Calu3 (cell line): ENCODE results near the gene PHKG2. TPM values are rescaled to one million over a fixed set of nuclear protein-coding genes. Genes with fewer than 3 reads are reported as not detected.

ENCODE experiments used
- BruUV-seq: library from RNA; stranded (reverse); fragments of 400-500 nt; replicated peaks from 2 replicates; lab custom pipeline; 2021; lab: Mats Ljungman, UMichigan
- CTCF ChIA-PET: fragments of 300-600 bp; sonication (Branson Sonifier 250); formaldehyde crosslinking; loops from one replicate; lab custom pipeline; 2022; ENCODE audit warnings: antibody characterized with exemption; lab: Charles Lee
- DNase-seq: peaks from one replicate; pipeline ENCODE4 v3.0.0; 2022
- H3K27ac Mint-ChIP-seq: one replicate; pipeline ENCODE4 v1.8.0; 2022; ENCODE audit warnings: mixed read lengths; ENCODE audit not compliant: unreplicated experiment
- H3K27me3 Mint-ChIP-seq: one replicate; pipeline ENCODE4 v1.8.0; 2022; ENCODE audit warnings: mixed read lengths; ENCODE audit not compliant: unreplicated experiment
- H3K36me3 Mint-ChIP-seq: one replicate; pipeline ENCODE4 v1.8.0; 2022; ENCODE audit warnings: mild to moderate bottlenecking, moderate library complexity, mixed read lengths; ENCODE audit not compliant: insufficient read depth, unreplicated experiment
- H3K4me1 Mint-ChIP-seq: one replicate; pipeline ENCODE4 v1.8.0; 2022; ENCODE audit warnings: mild to moderate bottlenecking, low read depth, mixed read lengths; ENCODE audit not compliant: unreplicated experiment
- H3K4me3 Mint-ChIP-seq: one replicate; pipeline ENCODE4 v1.8.0; 2022; ENCODE audit warnings: mild to moderate bottlenecking, low read depth, moderate library complexity, mixed read lengths; ENCODE audit not compliant: unreplicated experiment
- H3K9me3 Mint-ChIP-seq: one replicate; pipeline ENCODE4 v1.8.0; 2022; ENCODE audit warnings: low read depth, mixed read lengths; ENCODE audit not compliant: unreplicated experiment
- intact Hi-C: fragments of 100-400 bp; cut with micrococcal nuclease; formaldehyde crosslinking; loops from one replicate; pipeline ENCODE4 v1.10.0; 2022; ENCODE audit not compliant: unreplicated experiment
- total RNA-seq: library from RNA; stranded (reverse); gene quantifications from 2 replicates; pipeline ENCODE4 v1.2.3, GENCODE V29; 2022
- TF ChIP-seq, protein P1 (sequence below): fragments of 200-600 bp; IDR thresholded peaks from one replicate; pipeline ENCODE4 v1.8.0; 2022; ENCODE audit warnings: antibody characterized with exemption; ENCODE audit not compliant: unreplicated experiment

PHKG2 gene
- total RNA-seq, 1 experiment from 2014 or later, result 66.7 TPM

DNA sequence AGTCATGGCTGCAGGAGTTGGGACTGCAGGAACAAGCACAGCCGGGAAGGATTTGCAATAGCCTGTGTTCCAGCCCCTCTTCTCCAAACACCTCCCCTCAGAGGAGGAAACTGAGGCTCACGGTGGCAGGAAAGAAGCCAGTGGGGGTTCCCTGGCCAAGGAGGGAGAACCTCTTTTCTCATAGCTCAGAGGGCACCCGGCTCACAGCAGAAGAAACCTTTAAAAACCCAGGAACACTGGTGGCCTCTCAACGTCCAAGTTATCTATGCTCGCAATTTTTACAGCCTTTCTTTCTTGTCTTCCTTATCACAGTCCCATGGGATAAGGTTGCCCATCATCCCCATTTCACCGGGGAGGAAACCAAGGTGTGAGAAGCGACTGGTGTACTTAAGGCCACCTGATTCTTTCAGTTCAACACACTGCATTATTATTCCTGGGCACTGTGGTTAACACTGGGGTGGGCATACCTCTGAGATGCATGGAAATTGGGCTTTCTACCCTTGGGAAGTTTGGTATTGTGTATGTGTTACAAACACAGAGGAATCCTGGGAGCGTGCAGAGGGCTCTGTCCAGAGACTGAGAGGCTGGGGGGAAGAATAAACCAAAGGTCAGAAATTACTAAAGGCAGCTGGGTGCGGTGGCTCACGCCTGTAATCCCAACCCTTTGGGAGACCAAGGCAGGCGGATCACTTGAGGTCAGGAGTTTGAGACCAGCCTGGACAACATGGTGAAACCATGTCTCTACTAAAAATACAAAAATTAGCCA, 39.6 kb downstream of the PHKG2 start:
- no peaks in the 10 kb centered on the region for H3K27me3 Mint-ChIP-seq
- H3K9me3 Mint-ChIP-seq, result no peaks in the 10 kb centered on the region
- TF ChIP-seq, protein P1, sequence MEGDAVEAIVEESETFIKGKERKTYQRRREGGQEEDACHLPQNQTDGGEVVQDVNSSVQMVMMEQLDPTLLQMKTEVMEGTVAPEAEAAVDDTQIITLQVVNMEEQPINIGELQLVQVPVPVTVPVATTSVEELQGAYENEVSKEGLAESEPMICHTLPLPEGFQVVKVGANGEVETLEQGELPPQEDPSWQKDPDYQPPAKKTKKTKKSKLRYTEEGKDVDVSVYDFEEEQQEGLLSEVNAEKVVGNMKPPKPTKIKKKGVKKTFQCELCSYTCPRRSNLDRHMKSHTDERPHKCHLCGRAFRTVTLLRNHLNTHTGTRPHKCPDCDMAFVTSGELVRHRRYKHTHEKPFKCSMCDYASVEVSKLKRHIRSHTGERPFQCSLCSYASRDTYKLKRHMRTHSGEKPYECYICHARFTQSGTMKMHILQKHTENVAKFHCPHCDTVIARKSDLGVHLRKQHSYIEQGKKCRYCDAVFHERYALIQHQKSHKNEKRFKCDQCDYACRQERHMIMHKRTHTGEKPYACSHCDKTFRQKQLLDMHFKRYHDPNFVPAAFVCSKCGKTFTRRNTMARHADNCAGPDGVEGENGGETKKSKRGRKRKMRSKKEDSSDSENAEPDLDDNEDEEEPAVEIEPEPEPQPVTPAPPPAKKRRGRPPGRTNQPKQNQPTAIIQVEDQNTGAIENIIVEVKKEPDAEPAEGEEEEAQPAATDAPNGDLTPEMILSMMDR, result no peak
- intact Hi-C loops, result loop anchor here (2.0 to 5.0 kb wide), 2 partner anchors 17 to 90 kb away; no protein-coding TSS in a partner anchor
- no TSS peak for BruUV-seq
- CTCF ChIA-PET, result interaction anchor here (1.0 to 2.5 kb wide), 3 partner anchors 18 to 887 kb away, joined by 3 to 14 read pairs (median 4); partner anchors contain the start of gene ASPHD1
- peak overlapping the region; percentile 88 for H3K4me3 Mint-ChIP-seq
- peaks cover 42% of the 10 kb centered on the region for H3K36me3 Mint-ChIP-seq
- no peak for DNase-seq
- peak overlapping the region; percentile 87 for H3K27ac Mint-ChIP-seq
- peaks cover 23% of the 10 kb centered on the region for H3K4me1 Mint-ChIP-seq

DNA sequence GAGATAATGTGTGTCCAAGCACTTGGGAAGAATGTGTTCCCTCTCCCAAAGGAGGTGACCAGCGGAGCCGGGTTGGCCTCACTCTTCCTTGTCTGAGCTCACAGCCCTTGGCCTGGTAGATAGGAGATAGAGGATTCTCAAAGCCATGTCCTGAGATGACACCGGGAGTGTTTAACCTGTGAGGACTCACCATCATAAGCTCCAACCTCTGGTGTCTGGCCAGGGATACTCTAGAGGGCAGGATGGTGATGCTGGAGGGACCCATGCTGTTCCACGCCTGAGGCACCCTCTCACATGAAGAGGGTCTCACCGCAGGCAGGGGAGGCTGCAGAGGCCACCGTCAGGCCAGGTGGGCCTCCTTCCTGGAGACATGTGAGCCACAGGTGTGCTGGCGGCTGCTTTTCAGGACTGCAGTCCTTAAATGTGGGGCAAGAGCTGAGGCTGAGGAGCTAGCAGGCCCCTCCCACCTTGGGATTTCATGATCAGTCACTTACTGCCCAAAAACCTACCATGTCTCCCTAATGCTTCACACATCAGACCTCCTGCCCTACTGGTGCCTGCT, 45.4 kb downstream of the PHKG2 start:
- TF ChIP-seq, protein P1, result no peak
- H3K27ac Mint-ChIP-seq, result no peak overlapping the region
- no TSS peak for BruUV-seq
- CTCF ChIA-PET, result no interaction called here
- intact Hi-C loops, result no loop called here
- H3K4me1 Mint-ChIP-seq, result no peaks in the 10 kb centered on the region
- DNase-seq, result no peak
- H3K4me3 Mint-ChIP-seq, result no peak overlapping the region
- H3K36me3 Mint-ChIP-seq, result no peaks in the 10 kb centered on the region
- peaks cover 16% of the 10 kb centered on the region for H3K27me3 Mint-ChIP-seq
- no peaks in the 10 kb centered on the region for H3K9me3 Mint-ChIP-seq

DNA sequence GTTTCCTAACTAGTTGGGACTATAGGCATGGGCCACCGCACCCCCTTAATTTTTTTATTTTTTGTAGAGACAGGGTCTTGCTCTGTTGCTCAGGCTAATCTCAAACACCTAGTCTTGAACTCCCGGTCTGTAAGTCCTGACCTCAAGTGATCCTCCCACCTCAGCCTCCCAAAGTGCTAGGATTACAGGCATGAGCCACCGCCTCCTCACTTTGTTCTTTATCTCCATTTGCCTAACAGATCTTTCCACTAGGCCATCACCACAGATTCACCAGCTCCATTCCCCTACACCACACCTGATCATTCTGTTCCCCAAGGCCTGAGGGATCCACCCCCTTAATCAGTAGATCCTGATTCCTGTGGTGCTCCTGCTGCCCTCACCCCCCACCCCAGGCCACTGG, 46.4 kb downstream of the PHKG2 start:
- Mint-ChIP-seq H3K9me3 (no peaks in the 10 kb centered on the region), H3K27ac (no peak overlapping the region), H3K4me1 (no peaks in the 10 kb centered on the region), H3K27me3 (peaks cover 16% of the 10 kb centered on the region), H3K36me3 (no peaks in the 10 kb centered on the region), H3K4me3 (no peak overlapping the region)
- TF ChIP-seq, protein P1, result no peak
- CTCF ChIA-PET, result no interaction called here
- no peak for DNase-seq
- intact Hi-C loops, result no loop called here
- BruUV-seq, result no TSS peak

DNA sequence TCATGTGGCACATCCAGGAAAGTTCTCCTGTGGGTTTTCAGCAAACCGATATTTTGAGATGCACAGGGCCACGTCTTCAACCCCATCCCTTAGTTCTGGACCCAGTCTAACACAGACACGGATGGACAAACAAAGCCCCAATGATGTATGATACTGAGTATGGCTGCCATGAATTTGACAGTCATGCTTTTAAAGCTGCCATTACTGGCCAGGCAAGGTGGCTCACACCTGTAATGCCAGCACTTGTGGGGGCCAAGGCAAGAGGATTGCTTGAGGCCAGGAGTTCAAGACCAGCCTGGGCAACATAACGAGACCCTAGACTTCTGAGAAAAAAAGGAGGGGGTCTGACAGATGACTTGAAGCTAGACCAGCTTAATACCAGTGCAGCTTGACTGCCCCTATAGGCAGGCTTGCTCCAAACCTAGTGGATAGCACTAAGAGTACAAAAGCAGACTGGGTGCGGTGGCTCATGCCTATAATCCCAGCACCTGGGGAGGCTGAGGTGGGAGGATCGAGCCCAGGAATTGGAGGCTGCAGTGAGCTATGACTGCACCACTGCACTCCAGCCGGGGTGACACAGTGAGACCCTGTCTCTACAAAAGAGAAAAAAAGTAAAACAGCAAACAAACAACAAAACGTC, 49.6 kb downstream of the PHKG2 start:
- intact Hi-C loops, result no loop called here
- CTCF ChIA-PET, result no interaction called here
- no peak overlapping the region for H3K4me3 Mint-ChIP-seq
- no peak for DNase-seq
- H3K9me3 Mint-ChIP-seq, result no peaks in the 10 kb centered on the region
- no peak overlapping the region for H3K27ac Mint-ChIP-seq
- H3K4me1 Mint-ChIP-seq, result no peaks in the 10 kb centered on the region
- TF ChIP-seq, protein P1, result no peak
- peaks cover 16% of the 10 kb centered on the region for H3K27me3 Mint-ChIP-seq
- H3K36me3 Mint-ChIP-seq, result no peaks in the 10 kb centered on the region
- BruUV-seq, result no TSS peak

Other genes starting within 250 kb of the PHKG2 start
- 40.8 and 42.6 TPM in 2 replicates for gene ZNF768, start 221.9 kb upstream of the PHKG2 start, total RNA-seq
- gene ZNF747, start 213.6 kb upstream of the PHKG2 start, total RNA-seq, result 12.3 and 15.4 TPM in 2 replicates
- gene ZNF764, start 190.1 kb upstream of the PHKG2 start, total RNA-seq, result 16.5 and 16.7 TPM in 2 replicates
- 11.8 and 13.5 TPM in 2 replicates for gene ZNF688, start 176.7 kb upstream of the PHKG2 start, total RNA-seq
- gene ZNF785, start 162.7 kb upstream of the PHKG2 start, total RNA-seq, result 22.2 and 22.9 TPM in 2 replicates
- gene ZNF689, start 138.0 kb upstream of the PHKG2 start, total RNA-seq, result 10.4 and 14.1 TPM in 2 replicates
- gene PRR14, start 97.5 kb upstream of the PHKG2 start, total RNA-seq, result 47.4 and 59.4 TPM in 2 replicates
- gene FBRS, start 90.0 kb upstream of the PHKG2 start, total RNA-seq, result 113 and 114 TPM in 2 replicates
- 84.6 and 90.8 TPM in 2 replicates for gene SRCAP, start 49.3 kb upstream of the PHKG2 start, total RNA-seq
- gene CFAP119, start 13.6 kb downstream of the PHKG2 start, total RNA-seq, result 13.7 and 13.8 TPM in 2 replicates
- gene RNF40, start 13.9 kb downstream of the PHKG2 start, total RNA-seq, result 130 and 136 TPM in 2 replicates
- gene ZNF629, start 38.8 kb downstream of the PHKG2 start, total RNA-seq, result 29.9 and 32.6 TPM in 2 replicates
- gene BCL7C, start 145.7 kb downstream of the PHKG2 start, total RNA-seq, result 22.5 and 26.6 TPM in 2 replicates
- 1.9 and 2.3 TPM in 2 replicates for gene CTF1, start 148.2 kb downstream of the PHKG2 start, total RNA-seq
- 43.2 and 45.7 TPM in 2 replicates for gene FBXL19, start 175.1 kb downstream of the PHKG2 start, total RNA-seq
- 14.7 and 15.4 TPM in 2 replicates for gene ORAI3, start 200.6 kb downstream of the PHKG2 start, total RNA-seq
- gene SETD1A, start 209.3 kb downstream of the PHKG2 start, total RNA-seq, result 28.8 and 30.5 TPM in 2 replicates
- 25.3 and 29.2 TPM in 2 replicates for gene HSD3B7, start 236.8 kb downstream of the PHKG2 start, total RNA-seq